Sigmoid colon (tissue), 7 donors: Measurements from ENCODE around the gene CFAP97. TPM values are rescaled to one million over a fixed set of nuclear protein-coding genes. Genes with fewer than 3 reads are reported as not detected.
"Not testable (repeated sequence)": the region's sequence is repeated elsewhere in the genome, so short reads cannot be mapped to it uniquely, and the experiment has no call there.

Experiments used
- DNase-seq: peaks from one replicate; pipeline ENCODE4 v3.0.0-alpha.2; 2019
- H3K27ac ChIP-seq, 4 donors: fragments of 200-600 bp; sonication (generic); one replicate each; pipeline ENCODE4 v1.5.1; 2016 to 2019; ENCODE audit warnings: mild to moderate bottlenecking in 1 of 4
- H3K27me3 ChIP-seq, 3 donors: fragments of 200-600 bp; sonication (generic); one replicate each; pipeline ENCODE4 v1.5.1; 2019; ENCODE audit warnings: mild to moderate bottlenecking in 1 of 3
- H3K36me3 ChIP-seq, 4 donors: fragments of 200-600 bp; sonication (generic); one replicate each; pipeline ENCODE4 v1.5.1; 2016 to 2019
- H3K4me1 ChIP-seq, 4 donors: fragments of 200-600 bp; sonication (generic); one replicate each; pipeline ENCODE4 v1.5.1; 2017 to 2019
- H3K4me3 ChIP-seq, 4 donors: fragments of 200-600 bp; sonication (generic); one replicate each; pipeline ENCODE4 v1.5.1; 2017 to 2019; ENCODE audit warnings: mild to moderate bottlenecking in 2 of 4, moderate library complexity in 1 of 4
- H3K9me3 ChIP-seq, 4 donors: fragments of 200-600 bp in 3 of 4; sonication (generic) in 3 of 4; one replicate each; pipeline versions ENCODE4 v1.5.1 to v1.6.1; 2013 to 2019
- EP300 ChIP-seq, 4 donors: sonication (generic); formaldehyde crosslinking; IDR thresholded peaks; one replicate each; pipeline ENCODE4 v1.6.1; 2017; ENCODE audit warnings: antibody characterized with exemption in 4 of 4
- POLR2A ChIP-seq, 2 donors: fragments of 450-650 bp; IDR thresholded peaks; one replicate each; pipeline ENCODE4 v1.6.1; 2016; ENCODE audit warnings: antibody characterized with exemption in 2 of 2, mild to moderate bottlenecking in 2 of 2, moderate library complexity in 2 of 2
- POLR2AphosphoS5 ChIP-seq, 4 donors: sonication (generic); formaldehyde crosslinking; IDR thresholded peaks; one replicate each; pipeline ENCODE4 v1.6.1; 2017; ENCODE audit warnings: antibody characterized with exemption in 4 of 4
- WGBS, 2 donors: extraction: QIAGEN DNeasy Blood & Tissue Kit; methylation state at CpG; one replicate each; pipeline ENCODE4 v1.1.7; 2013; 5-methylcytosine and 5-hydroxymethylcytosine counted together
- intact Hi-C: fragments of 100-400 bp; cut with DNase I; formaldehyde crosslinking; loops from one replicate; pipeline ENCODE4 v1.15.1; 2023
- polyA plus RNA-seq, 3 donors: library from polyadenylated mRNA; stranded (reverse); fragments of 200-250 nt; gene quantifications; one replicate each; pipeline ENCODE4 v1.2.3, GENCODE V29; 2013
- total RNA-seq, 4 donors: library from RNA; depleted of rRNA; stranded (reverse); fragments of >200 nt; gene quantifications; one replicate each; pipeline ENCODE4 v1.1.0, GENCODE V29; 2016
- TF ChIP-seq, protein P1 (sequence below), 4 experiments: fragments of 450-650 bp in 3 of 4; fragments of 200-600 bp in 1 of 4; IDR thresholded peaks; one replicate each; pipeline ENCODE4 v1.5.1; 2016 to 2019; ENCODE audit warnings: antibody characterized with exemption in 4 of 4, mild to moderate bottlenecking in 3 of 4, moderate library complexity in 2 of 4
- donor health status: healthy with polysubstance abuse.
- donor health status: Bipolar disorder and iron deficiency.
- donor health status: healthy.

The CFAP97 gene
- total and polyA plus RNA-seq, 7 donors, result 4.4 to 46.4 (median 33.8) TPM

DNA sequence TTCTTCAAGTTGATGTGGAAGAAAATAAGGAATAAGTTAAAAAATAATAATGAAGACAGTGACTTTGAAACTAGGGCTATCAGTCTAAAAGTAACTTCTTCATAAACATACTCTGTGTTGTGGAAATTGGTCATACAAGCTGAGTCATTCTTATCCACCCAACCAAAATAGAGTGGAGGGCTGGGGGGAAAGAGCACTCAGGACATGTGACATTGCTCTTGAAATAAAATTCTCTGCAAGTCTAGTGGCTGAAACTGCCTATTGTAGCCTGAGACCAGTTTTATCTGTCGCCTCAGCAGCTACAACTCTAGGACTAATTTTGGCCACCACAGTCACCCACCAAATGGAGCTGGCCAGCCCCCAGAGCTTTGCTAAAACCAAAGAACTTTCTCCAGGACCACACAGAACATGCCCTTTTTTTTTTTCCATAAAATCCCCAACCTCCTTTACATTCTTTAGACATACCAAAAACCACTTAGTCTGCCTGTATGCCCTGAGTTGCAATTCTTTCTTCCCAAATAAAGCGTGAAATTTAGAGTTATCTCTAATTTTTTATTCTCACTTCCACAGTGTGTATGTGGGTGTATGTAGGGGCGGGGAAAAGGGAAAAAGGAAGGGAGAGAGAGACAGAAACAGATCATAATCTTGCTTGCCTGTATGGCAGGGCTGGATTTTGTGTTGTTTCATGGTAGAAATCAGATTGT lies 83.7 kb downstream of the CFAP97 start:
- Histone ChIP-seq H3K4me3 (no peak overlapping the region), H3K36me3 (no peaks in the 10 kb centered on the region), H3K4me1 (no peaks in the 10 kb centered on the region), H3K9me3 (no peaks in the 10 kb centered on the region), H3K27me3 (no peaks in the 10 kb centered on the region), H3K27ac (no peak overlapping the region)
- TF ChIP-seq POLR2AphosphoS5 (IDR thresholded peaks at IDR 0.05), result no peak
- no peak for TF ChIP-seq POLR2A (IDR thresholded peaks at IDR 0.05)
- no peak for TF ChIP-seq EP300 (IDR thresholded peaks at IDR 0.05)
- TF ChIP-seq, protein P1, sequence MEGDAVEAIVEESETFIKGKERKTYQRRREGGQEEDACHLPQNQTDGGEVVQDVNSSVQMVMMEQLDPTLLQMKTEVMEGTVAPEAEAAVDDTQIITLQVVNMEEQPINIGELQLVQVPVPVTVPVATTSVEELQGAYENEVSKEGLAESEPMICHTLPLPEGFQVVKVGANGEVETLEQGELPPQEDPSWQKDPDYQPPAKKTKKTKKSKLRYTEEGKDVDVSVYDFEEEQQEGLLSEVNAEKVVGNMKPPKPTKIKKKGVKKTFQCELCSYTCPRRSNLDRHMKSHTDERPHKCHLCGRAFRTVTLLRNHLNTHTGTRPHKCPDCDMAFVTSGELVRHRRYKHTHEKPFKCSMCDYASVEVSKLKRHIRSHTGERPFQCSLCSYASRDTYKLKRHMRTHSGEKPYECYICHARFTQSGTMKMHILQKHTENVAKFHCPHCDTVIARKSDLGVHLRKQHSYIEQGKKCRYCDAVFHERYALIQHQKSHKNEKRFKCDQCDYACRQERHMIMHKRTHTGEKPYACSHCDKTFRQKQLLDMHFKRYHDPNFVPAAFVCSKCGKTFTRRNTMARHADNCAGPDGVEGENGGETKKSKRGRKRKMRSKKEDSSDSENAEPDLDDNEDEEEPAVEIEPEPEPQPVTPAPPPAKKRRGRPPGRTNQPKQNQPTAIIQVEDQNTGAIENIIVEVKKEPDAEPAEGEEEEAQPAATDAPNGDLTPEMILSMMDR (IDR thresholded peaks at IDR 0.05), result no peak
- 84 to 86% methylated on average over 3 of the region's 3 CpGs for WGBS, 2 donors
- intact Hi-C loops, result no loop called here
- no peak for DNase-seq

DNA sequence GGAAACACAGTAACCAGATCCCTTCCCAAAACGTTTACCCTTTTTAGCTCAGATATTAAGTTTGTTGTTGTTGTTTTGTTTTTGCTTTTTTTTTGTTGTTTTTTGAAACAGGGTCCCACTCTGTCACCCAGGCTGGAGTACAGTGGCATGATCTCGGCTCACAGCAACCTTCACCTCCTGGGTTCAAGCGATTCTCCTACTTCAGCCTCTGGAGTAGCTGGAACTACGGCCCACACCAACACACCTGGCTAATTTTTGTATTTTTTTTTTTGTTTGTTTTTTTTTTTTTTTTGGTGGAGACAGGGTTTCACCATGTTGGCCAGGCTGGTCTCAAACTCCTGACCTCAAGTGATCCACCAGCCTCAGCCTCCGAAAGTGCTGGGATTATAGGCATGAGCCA lies 84.3 kb downstream of the CFAP97 start:
- H3K36me3 ChIP-seq, H3K4me3 ChIP-seq, H3K4me1 ChIP-seq, H3K27ac ChIP-seq, H3K9me3 ChIP-seq, H3K27me3 ChIP-seq, intact Hi-C loops, DNase-seq: not testable (repeated sequence)
- WGBS, 2 donors, result 84 to 90% methylated on average over 5 of the region's 5 CpGs

DNA sequence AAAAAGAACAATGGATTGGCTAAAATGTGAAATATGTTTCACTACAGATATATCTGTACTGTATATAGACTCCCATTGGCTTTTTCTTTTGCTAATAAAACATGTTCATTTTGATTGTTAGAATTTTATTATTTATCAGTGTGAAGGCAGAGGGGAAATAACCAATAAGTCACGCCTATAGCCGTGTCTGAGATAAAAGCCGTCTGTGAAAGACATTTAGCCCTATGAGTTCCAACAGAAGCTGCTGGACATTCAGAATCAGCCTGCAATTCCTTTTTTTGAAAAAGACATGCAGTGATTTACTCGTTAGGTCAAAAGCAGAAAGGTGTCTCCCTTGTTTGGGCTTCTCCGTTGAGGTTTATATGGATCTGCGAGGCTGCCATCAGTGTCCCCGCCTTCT lies 84.9 kb downstream of the CFAP97 start:
- H3K27me3 ChIP-seq, result no peaks in the 10 kb centered on the region
- no peaks in the 10 kb centered on the region for H3K36me3 ChIP-seq
- H3K9me3 ChIP-seq, result no peaks in the 10 kb centered on the region
- H3K4me3 ChIP-seq, result no peak overlapping the region
- 89 to 94% methylated on average over 7 of the region's 7 CpGs for WGBS, 2 donors
- intact Hi-C loops, result no loop called here
- no peak for DNase-seq
- no peaks in the 10 kb centered on the region for H3K4me1 ChIP-seq
- TF ChIP-seq, protein P1 (IDR thresholded peaks at IDR 0.05), result no peak
- TF ChIP-seq POLR2A (IDR thresholded peaks at IDR 0.05) (no peak), EP300 (IDR thresholded peaks at IDR 0.05) (no peak), POLR2AphosphoS5 (IDR thresholded peaks at IDR 0.05) (no peak)
- no peak overlapping the region for H3K27ac ChIP-seq

DNA sequence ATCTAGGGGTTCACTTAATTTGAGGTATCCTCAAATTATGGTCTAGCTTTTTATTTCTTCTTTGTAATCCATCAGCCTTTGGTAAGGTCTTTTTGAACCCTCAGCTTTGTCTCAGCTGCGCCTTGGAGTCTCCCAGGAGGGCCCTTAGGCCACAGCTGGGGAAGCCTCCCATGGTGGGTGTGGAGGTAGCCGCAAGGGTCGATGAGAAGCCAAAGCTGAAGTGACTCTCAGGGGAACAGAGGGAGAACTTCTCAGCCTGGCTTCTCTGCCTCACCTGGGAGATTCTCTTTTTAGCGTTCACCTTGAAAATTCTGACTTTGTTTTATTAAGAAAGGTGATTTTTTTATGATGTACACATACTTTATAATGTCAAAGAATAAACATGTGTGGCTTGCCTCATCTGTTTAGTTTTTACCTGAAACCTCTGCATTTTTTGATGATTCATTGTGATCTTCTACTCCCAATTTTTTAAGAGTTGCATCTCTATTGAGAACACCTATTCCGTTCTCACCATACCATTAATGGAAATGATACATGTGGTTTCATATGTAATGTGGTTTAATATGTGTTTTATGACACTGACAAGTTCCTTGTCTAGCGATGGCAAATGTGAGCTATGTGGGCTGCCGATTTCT lies 86.4 kb downstream of the CFAP97 start:
- DNase-seq, result no peak
- Histone ChIP-seq H3K27me3 (no peaks in the 10 kb centered on the region), H3K27ac (no peak overlapping the region), H3K9me3 (no peaks in the 10 kb centered on the region), H3K36me3 (no peaks in the 10 kb centered on the region), H3K4me3 (no peak overlapping the region), H3K4me1 (peaks cover 0 to 4% (median 2%) of the 10 kb centered on the region in 4 donors)
- TF ChIP-seq POLR2AphosphoS5 (IDR thresholded peaks at IDR 0.05) (no peak), EP300 (IDR thresholded peaks at IDR 0.05) (no peak), POLR2A (IDR thresholded peaks at IDR 0.05) (no peak)
- TF ChIP-seq, protein P1 (IDR thresholded peaks at IDR 0.05), result no peak
- intact Hi-C loops, result no loop called here
- 86 to 90% methylated on average over 7 of the region's 7 CpGs for WGBS, 2 donors

DNA sequence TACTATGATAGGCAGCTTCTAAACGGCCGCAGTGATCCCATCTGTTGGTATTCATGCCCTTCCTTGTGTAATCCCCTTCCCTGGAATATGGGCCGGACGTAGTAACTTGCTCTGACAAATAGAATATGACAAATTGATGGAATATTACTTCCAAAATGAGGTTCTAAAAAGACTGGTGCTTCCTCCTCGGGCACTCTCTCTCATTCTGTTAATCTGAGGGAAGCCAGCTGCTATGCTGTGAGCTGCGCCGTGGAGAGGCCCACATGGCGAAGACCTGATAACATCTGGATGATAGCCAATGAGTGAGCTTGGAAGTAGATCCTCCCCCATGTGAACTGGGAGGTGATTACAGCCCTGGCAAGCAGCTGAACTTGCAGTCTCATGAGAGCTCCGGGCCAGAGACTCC lies 88.0 kb downstream of the CFAP97 start:
- no peak for DNase-seq
- 12 to 31% methylated on average over 9 of the region's 9 CpGs for WGBS, 2 donors

More for the DNA sequence above, 88.0 kb downstream of the CFAP97 start:
- Histone ChIP-seq H3K27me3 (no peaks in the 10 kb centered on the region), H3K9me3 (no peaks in the 10 kb centered on the region), H3K4me1 (peaks cover 0 to 18% (median 7%) of the 10 kb centered on the region in 4 donors), H3K27ac (no peak overlapping the region), H3K4me3 (no peak overlapping the region), H3K36me3 (no peaks in the 10 kb centered on the region)
- no peak for TF ChIP-seq POLR2AphosphoS5 (IDR thresholded peaks at IDR 0.05)
- intact Hi-C loops, result no loop called here
